ENCODE measurements around the gene MPRIP. TPM values are rescaled to one million over a fixed set of nuclear protein-coding genes. Genes with fewer than 3 reads are reported as not detected.

The MPRIP gene
- total and polyA plus RNA-seq, 2 donors (not counting 1 experiment from before 2014, with no cell fraction given) = 130 to 299 TPM

DNA sequence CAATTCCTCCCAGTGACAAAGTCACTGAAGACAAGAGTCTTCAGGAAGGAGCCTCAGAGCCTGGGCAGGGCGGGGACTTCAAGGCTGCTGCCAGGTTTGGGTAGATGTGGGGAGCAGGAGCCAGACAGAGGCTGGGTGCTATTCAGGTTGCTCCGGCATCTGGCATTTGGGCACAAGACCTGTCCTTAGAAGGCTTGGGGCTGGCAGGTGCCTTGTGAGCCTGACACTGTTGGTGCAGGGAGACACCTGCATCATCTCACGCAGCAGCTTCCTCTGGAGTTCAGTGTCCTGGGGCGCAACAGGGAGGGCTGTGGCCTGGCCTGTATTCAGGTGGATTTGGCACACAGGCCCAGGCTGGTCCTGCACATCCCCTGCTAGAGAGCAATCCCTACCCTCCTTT, 65.0 kb downstream of the MPRIP start:
- Mint-ChIP-seq H3K4me3 (no peak overlapping the region), H3K9me3 (ENCODE audit: insufficient read depth) (no peaks in the 10 kb centered on the region), H3K27me3 (no peaks in the 10 kb centered on the region), H3K4me1 (peaks cover 76% of the 10 kb centered on the region), H3K27ac (peak overlapping the region; percentile 87)
- ATAC-seq (ENCODE audit: low read depth) (no peak), DNase-seq (no peak)
- intact Hi-C loops (cut with micrococcal nuclease) = no loop called here
- CTCF ChIA-PET = no interaction called here
- Histone ChIP-seq H3K27ac (ENCODE audit: low read length in 2 of 2) (peak overlapping the region in 1 of 2 donors; percentile 74), H3K4me2 (replicated peaks; ENCODE audit: low read depth, low read length, poor library complexity, severe bottlenecking) (no peak overlapping the region), H3K27me3 (replicated peaks in 1 of 4; ENCODE audit: control extremely low read depth in 1 of 4, control insufficient read depth in 3 of 4, insufficient read depth in 4 of 4, low read length in 3 of 4) (no peaks in the 10 kb centered on the region), H3K4me3 (ENCODE audit: control extremely low read depth in 1 of 5, extremely low read depth in 1 of 5, insufficient read depth in 1 of 5, low read depth in 2 of 5, low read length in 4 of 5) (no peak overlapping the region), H2AFZ (ENCODE audit: insufficient read depth, low read depth, low read length, poor library complexity, severe bottlenecking) (no peak overlapping the region), H3K9me3 (ENCODE audit: control extremely low read depth in 1 of 3, control insufficient read depth in 2 of 3, insufficient read depth in 1 of 3, low read length in 2 of 3) (no peaks in the 10 kb centered on the region), H3K4me1 (ENCODE audit: control insufficient read depth in 2 of 2, insufficient read depth in 2 of 2, low read length in 2 of 2) (peaks cover 46 to 52% of the 10 kb centered on the region in 2 donors), H3K36me3 (replicated peaks in 1 of 2; ENCODE audit: control extremely low read depth in 1 of 2, control insufficient read depth in 1 of 2, extremely low read depth in 1 of 2, insufficient read depth in 2 of 2, low read length in 1 of 2) (peaks cover 0 to 16% of the 10 kb centered on the region in 2 experiments), H3K9ac (ENCODE audit: low read length) (no peak overlapping the region), H4K20me1 (ENCODE audit: control insufficient read depth, insufficient read depth, low read length, poor library complexity, severe bottlenecking) (peaks cover 57% of the 10 kb centered on the region), H3K79me2 (ENCODE audit: control insufficient read depth, insufficient read depth, low read length) (peaks cover 95% of the 10 kb centered on the region)
- TF ChIP-seq EZH2 (IDR thresholded peaks at IDR 0.05; ENCODE audit: borderline replicate concordance, insufficient read depth, low read depth, low read length, poor library complexity, severe bottlenecking) = no peak
- TF ChIP-seq, protein P1, sequence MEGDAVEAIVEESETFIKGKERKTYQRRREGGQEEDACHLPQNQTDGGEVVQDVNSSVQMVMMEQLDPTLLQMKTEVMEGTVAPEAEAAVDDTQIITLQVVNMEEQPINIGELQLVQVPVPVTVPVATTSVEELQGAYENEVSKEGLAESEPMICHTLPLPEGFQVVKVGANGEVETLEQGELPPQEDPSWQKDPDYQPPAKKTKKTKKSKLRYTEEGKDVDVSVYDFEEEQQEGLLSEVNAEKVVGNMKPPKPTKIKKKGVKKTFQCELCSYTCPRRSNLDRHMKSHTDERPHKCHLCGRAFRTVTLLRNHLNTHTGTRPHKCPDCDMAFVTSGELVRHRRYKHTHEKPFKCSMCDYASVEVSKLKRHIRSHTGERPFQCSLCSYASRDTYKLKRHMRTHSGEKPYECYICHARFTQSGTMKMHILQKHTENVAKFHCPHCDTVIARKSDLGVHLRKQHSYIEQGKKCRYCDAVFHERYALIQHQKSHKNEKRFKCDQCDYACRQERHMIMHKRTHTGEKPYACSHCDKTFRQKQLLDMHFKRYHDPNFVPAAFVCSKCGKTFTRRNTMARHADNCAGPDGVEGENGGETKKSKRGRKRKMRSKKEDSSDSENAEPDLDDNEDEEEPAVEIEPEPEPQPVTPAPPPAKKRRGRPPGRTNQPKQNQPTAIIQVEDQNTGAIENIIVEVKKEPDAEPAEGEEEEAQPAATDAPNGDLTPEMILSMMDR (IDR thresholded peaks at IDR 0.05) = no peak
- WGBS (ENCODE audit: insufficient coverage) = 91% methylated on average over 4 of the region's 4 CpGs
- POLR2A ChIA-PET = no interaction called here

DNA sequence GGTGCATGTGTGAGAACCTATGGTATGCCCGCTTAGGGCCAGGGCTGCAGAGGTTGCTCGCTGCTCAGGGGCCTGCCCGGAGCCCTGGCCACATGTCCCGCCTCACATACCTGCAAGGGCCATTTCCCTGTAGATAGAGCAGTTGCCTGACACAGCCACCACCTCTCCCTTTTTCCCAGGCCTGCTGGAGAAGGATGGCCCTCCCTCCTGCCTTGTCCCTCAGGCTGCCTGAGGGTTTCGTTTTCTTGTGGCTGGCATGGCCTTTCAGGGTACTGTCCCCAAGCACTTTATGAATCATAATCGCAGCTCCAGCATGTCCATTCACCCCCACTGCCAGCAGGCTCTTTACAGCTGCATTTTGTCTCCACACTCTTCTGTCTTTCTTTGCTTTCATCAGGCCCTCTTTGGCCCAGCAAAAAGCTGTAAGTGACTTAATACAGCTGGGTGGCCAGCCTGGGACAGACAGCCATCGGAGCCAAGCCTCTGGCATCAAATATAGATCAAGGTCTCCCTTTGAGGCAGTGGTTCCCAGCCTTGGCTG, 65.7 kb downstream of the MPRIP start:
- TF ChIP-seq, protein P1 (IDR thresholded peaks at IDR 0.05) = no peak
- TF ChIP-seq EZH2 (IDR thresholded peaks at IDR 0.05; ENCODE audit: borderline replicate concordance, insufficient read depth, low read depth, low read length, poor library complexity, severe bottlenecking) = no peak
- H4K20me1 ChIP-seq (ENCODE audit: control insufficient read depth, insufficient read depth, low read length, poor library complexity, severe bottlenecking) = peaks cover 55% of the 10 kb centered on the region
- Mint-ChIP-seq H3K27me3 (no peaks in the 10 kb centered on the region), H3K27ac (peak overlapping the region; percentile 87), H3K4me1 (peaks cover 79% of the 10 kb centered on the region), H3K4me3 (peak overlapping the region; percentile 5), H3K9me3 (ENCODE audit: insufficient read depth) (no peaks in the 10 kb centered on the region)
- H3K9ac ChIP-seq (ENCODE audit: low read length) = peak overlapping the region; percentile 9
- ChIA-PET POLR2A (no interaction called here), CTCF (interaction anchor here (1.3 kb wide), 1 partner anchor 205 kb away, joined by 4 read pairs; no protein-coding TSS in a partner anchor)
- peak overlapping the region; percentile 43 to 74 for H3K27ac ChIP-seq (ENCODE audit: low read length in 2 of 2)
- no peaks in the 10 kb centered on the region for H3K27me3 ChIP-seq (replicated peaks in 1 of 4; ENCODE audit: control extremely low read depth in 1 of 4, control insufficient read depth in 3 of 4, insufficient read depth in 4 of 4, low read length in 3 of 4)
- H3K4me3 ChIP-seq (ENCODE audit: control extremely low read depth in 1 of 5, extremely low read depth in 1 of 5, insufficient read depth in 1 of 5, low read depth in 2 of 5, low read length in 4 of 5) = no peak overlapping the region
- H3K79me2 ChIP-seq (ENCODE audit: control insufficient read depth, insufficient read depth, low read length) = peaks cover 95% of the 10 kb centered on the region
- ATAC-seq (ENCODE audit: low read depth) (no peak), DNase-seq (no peak)
- peak overlapping the region; percentile 60 for H3K4me2 ChIP-seq (replicated peaks; ENCODE audit: low read depth, low read length, poor library complexity, severe bottlenecking)
- peaks cover 50 to 59% of the 10 kb centered on the region in 2 donors for H3K4me1 ChIP-seq (ENCODE audit: control insufficient read depth in 2 of 2, insufficient read depth in 2 of 2, low read length in 2 of 2)
- H3K9me3 ChIP-seq (ENCODE audit: control extremely low read depth in 1 of 3, control insufficient read depth in 2 of 3, insufficient read depth in 1 of 3, low read length in 2 of 3) = no peaks in the 10 kb centered on the region
- H3K36me3 ChIP-seq (replicated peaks in 1 of 2; ENCODE audit: control extremely low read depth in 1 of 2, control insufficient read depth in 1 of 2, extremely low read depth in 1 of 2, insufficient read depth in 2 of 2, low read length in 1 of 2) = peaks cover 0 to 11% of the 10 kb centered on the region in 2 experiments
- intact Hi-C loops (cut with micrococcal nuclease) = no loop called here
- WGBS (ENCODE audit: insufficient coverage) = 90% methylated on average over 7 of the region's 7 CpGs
- no peak overlapping the region for H2AFZ ChIP-seq (ENCODE audit: insufficient read depth, low read depth, low read length, poor library complexity, severe bottlenecking)
